ENCODE measurements around the gene STIP1.
A peak's percentile ranks its signal among the peaks of the same experiment; 100 is the strongest.

STIP1 gene

GRCh38 chr11:64203421-64204079 is 17.6 kb downstream of the STIP1 start:
- no peak for DNase-seq

- DNase-seq, result no peak
These were observed 18.1 kb downstream of the STIP1 start for GRCh38 chr11:64204080-64204440.

- peak; percentile 86 for DNase-seq
These were observed 18.6 kb downstream of the STIP1 start for GRCh38 chr11:64204464-64204989.

- peak; percentile 37 for DNase-seq
These were observed 20.7 kb downstream of the STIP1 start, which contains the start of gene FERMT3 for GRCh38 chr11:64206457-64207255. Gene FERMT3, plus strand, starts transcription at chr11:64206721. Its CDS starts 644 bp downstream, at chr11:64207365.

- peak; percentile 76 for DNase-seq
These were observed 21.5 kb downstream of the STIP1 start for GRCh38 chr11:64207256-64208085.

GRCh38 chr11:64208086-64208795 is 22.3 kb downstream of the STIP1 start:
- DNase-seq, result no peak

GRCh38 chr11:64208796-64209562 is 23.0 kb downstream of the STIP1 start:
- DNase-seq, result peak; percentile 38

- DNase-seq, result no peak
These were observed 23.5 kb downstream of the STIP1 start for GRCh38 chr11:64209563-64209843.

- DNase-seq, result no peak
These were observed 24.5 kb downstream of the STIP1 start for GRCh38 chr11:64210301-64211020.

- no peak for DNase-seq
These were observed 25.4 kb downstream of the STIP1 start for GRCh38 chr11:64211181-64211872.

GRCh38 chr11:64216879-64217278 is 30.9 kb downstream of the STIP1 start:
- DNase-seq, result no peak

GRCh38 chr11:64218628-64219353 is 32.8 kb downstream of the STIP1 start:
- no peak for DNase-seq

GRCh38 chr11:64219354-64219684 is 33.3 kb downstream of the STIP1 start:
- DNase-seq, result no peak

GRCh38 chr11:64219755-64220154 is 33.8 kb downstream of the STIP1 start:
- no peak for DNase-seq

- no peak for DNase-seq
These were observed 34.3 kb downstream of the STIP1 start for GRCh38 chr11:64220271-64220670.

- no peak for DNase-seq
These were observed 34.8 kb downstream of the STIP1 start for GRCh38 chr11:64220798-64221197.

GRCh38 chr11:64222651-64223000 is 36.7 kb downstream of the STIP1 start:
- no peak for DNase-seq

- DNase-seq, result peak; percentile 29
These were observed 37.2 kb downstream of the STIP1 start for GRCh38 chr11:64223001-64223651.

- no peak for DNase-seq
These were observed 38.4 kb downstream of the STIP1 start for GRCh38 chr11:64224151-64224890.
